MM.1S (cell line): ENCODE data around the gene CYRIA.

Experiments
- CTCF ChIP-seq: fragments of 300-600 bp; sonication (generic); IDR thresholded peaks from 2 replicates; pipeline ENCODE4 v1.5.1; 2016; ENCODE audit warnings: antibody characterized with exemption, low read length, mixed read lengths
- EZH2 ChIP-seq: fragments of 300-600 bp; sonication (generic); optimal IDR thresholded peaks from 2 replicates; pipeline ENCODE3; 2017; ENCODE audit warnings: low read depth, mild to moderate bottlenecking, antibody characterized with exemption, low read length, mixed read lengths
- EZH2phosphoT487 ChIP-seq: fragments of 300-600 bp; sonication (generic); IDR thresholded peaks from 2 replicates; pipeline ENCODE4 v1.6.1; 2018; ENCODE audit warnings: antibody characterized with exemption, low read length

- TF ChIP-seq EZH2phosphoT487: no peak
- no peak for TF ChIP-seq CTCF
- TF ChIP-seq EZH2: no peak
Observed at GRCh38 chr2:16687222-16687621, 21.6 kb upstream of the CYRIA start.
